AG04450 (cell line): ENCODE measurements around the gene CNOT9. TPM values are rescaled to one million over a fixed set of nuclear protein-coding genes. Genes with fewer than 3 reads are reported as not detected.

Experiments used
- CTCF ChIA-PET: fragments of 300-600, 350-600 bp; formaldehyde crosslinking; extraction: SDS; loops from one replicate; lab custom pipeline; 2022; ENCODE audit warnings: antibody characterized with exemption, inconsistent platforms; lab: Charles Lee
- POLR2A ChIA-PET: fragments of 350-600 bp; formaldehyde crosslinking; extraction: SDS; loops from one replicate; lab custom pipeline; 2021; ENCODE audit warnings: antibody characterized with exemption, inconsistent platforms; lab: Yijun Ruan, JAX
- DNase-seq: peaks from one replicate; pipeline ENCODE4 v3.0.0-alpha.2; 2011; ENCODE audit warnings: low read depth, low spot score
- H3K27ac ChIP-seq: one replicate; pipeline ENCODE4 v1.5.1; 2012; ENCODE audit warnings: low read depth, low read length, control low read depth
- H3K27me3 ChIP-seq: one replicate; pipeline ENCODE4 v1.6.0; 2012; ENCODE audit warnings: low read length; ENCODE audit not compliant: control insufficient read depth, insufficient read depth
- H3K4me3 ChIP-seq: 2 replicates; pipeline ENCODE4 v1.5.1; 2011; ENCODE audit warnings: mild to moderate bottlenecking, low read depth, low read length, control low read depth
- H3K9me3 ChIP-seq: 2 replicates; pipeline ENCODE4 v1.5.1; 2012; ENCODE audit warnings: low read length; ENCODE audit not compliant: control insufficient read depth, insufficient read depth
- CTCF ChIP-seq: IDR thresholded peaks from 2 replicates; pipeline ENCODE4 v1.5.1; 2011; ENCODE audit warnings: low read depth, low read length, control low read depth, inconsistent platforms
- polyA plus RNA-seq: library from polyadenylated mRNA; depleted of rRNA; stranded (reverse); fragments of >200 nt; gene quantifications from 2 replicates; pipeline ENCODE4 v1.2.3, GENCODE V29; 2011

The CNOT9 gene
- polyA plus RNA-seq, 1 experiment = 77.1 TPM

GRCh38 chr2:218577482-218578220 lies 9.0 kb downstream of the CNOT9 start:
- TF ChIP-seq CTCF = no peak
- no peak for DNase-seq
- H3K4me3 ChIP-seq = no peak overlapping the region
- H3K27ac ChIP-seq = no peak overlapping the region
- ChIA-PET CTCF (interaction anchor here (1.0 to 1.2 kb wide), 2 partner anchors 70 to 285 kb away, joined by 3 read pairs; no protein-coding TSS in a partner anchor), POLR2A (interaction anchor here (0.6 kb wide), 1 partner anchor 60 kb away, joined by 3 read pairs; no protein-coding TSS in a partner anchor)
- H3K27me3 ChIP-seq = no peaks in the 10 kb centered on the region
- no peaks in the 10 kb centered on the region for H3K9me3 ChIP-seq

GRCh38 chr2:218578272-218578877 lies 9.7 kb downstream of the CNOT9 start:
- H3K4me3 ChIP-seq = no peak overlapping the region
- H3K27me3 ChIP-seq = no peaks in the 10 kb centered on the region
- ChIA-PET CTCF (interaction anchor here (1.2 kb wide), 1 partner anchor 286 kb away, joined by 3 read pairs; no protein-coding TSS in a partner anchor), POLR2A (no interaction called here)
- H3K27ac ChIP-seq = no peak overlapping the region
- no peak for DNase-seq
- no peak for TF ChIP-seq CTCF
- H3K9me3 ChIP-seq = no peaks in the 10 kb centered on the region

- Histone ChIP-seq H3K9me3 (no peaks in the 10 kb centered on the region), H3K27ac (peak overlapping the region; percentile 34), H3K4me3 (no peak overlapping the region), H3K27me3 (no peaks in the 10 kb centered on the region)
- no peak for DNase-seq
- ChIA-PET POLR2A (interaction anchor here (1.0 kb wide), 1 partner anchor 14 kb away, joined by 4 read pairs; the partner anchor contains the start of gene USP37), CTCF (interaction anchor here (0.7 kb wide), 2 partner anchors 11 to 65 kb away, joined by 3 read pairs; no protein-coding TSS in a partner anchor)
- TF ChIP-seq CTCF = no peak
Observed at GRCh38 chr2:218582076-218582475, 13.4 kb downstream of the CNOT9 start.

- no peak for DNase-seq
- ChIA-PET CTCF (interaction anchor here (1.5 kb wide), 1 partner anchor 23 kb away, joined by 3 read pairs; the partner anchor contains the start of gene PLCD4), POLR2A (no interaction called here)
- H3K4me3 ChIP-seq = no peak overlapping the region
- no peak; the same call in 1 of the 2 replicates for TF ChIP-seq CTCF
- no peaks in the 10 kb centered on the region for H3K27me3 ChIP-seq
- no peaks in the 10 kb centered on the region for H3K9me3 ChIP-seq
- no peak overlapping the region for H3K27ac ChIP-seq
Observed at GRCh38 chr2:218583983-218584850, 15.6 kb downstream of the CNOT9 start.
